ENCODE measurements around the gene TINCR. TPM values are rescaled to one million over a fixed set of nuclear protein-coding genes. Genes with fewer than 3 reads are reported as not detected.
A peak's percentile ranks its signal among the peaks of the same experiment; 100 is the strongest.
"Not testable (repeated sequence)": the region's sequence is repeated elsewhere in the genome, so short reads cannot be mapped to it uniquely, and the experiment has no call there.

TINCR gene
- 0.19 TPM for polyA plus RNA-seq (2012; ENCODE audit: low read depth, missing spikeins)

GRCh38 chr19:5567360-5567969 is at the start of gene TINCR:
TINCR (minus strand) TSS chr19:5567953.
- TF ChIP-seq TAF1 (IDR thresholded peaks at IDR 0.05; ENCODE audit: low read depth, low read length), result no peak
- no peak for TF ChIP-seq POLR2AphosphoS5 (IDR thresholded peaks at IDR 0.05; ENCODE audit: low read depth, low read length)
- no peak for TF ChIP-seq POU2F2 (IDR thresholded peaks at IDR 0.05; ENCODE audit: low read depth, low read length)
- TF ChIP-seq POLR2A (IDR thresholded peaks at IDR 0.05; ENCODE audit: low read depth, low read length), result no peak
- DNase-seq (ENCODE audit: insufficient read length, low spot score) (no peak), FAIRE-seq (no peak)

- FAIRE-seq, result no peak
- TF ChIP-seq SPI1 (IDR thresholded peaks at IDR 0.05; ENCODE audit: low read depth, low read length) (no peak), PAX5 (IDR thresholded peaks at IDR 0.05; ENCODE audit: insufficient read depth, low read length, severe bottlenecking) (no peak), POLR2A (IDR thresholded peaks at IDR 0.05; ENCODE audit: low read depth, low read length) (no peak), POLR2AphosphoS5 (IDR thresholded peaks at IDR 0.05; ENCODE audit: low read depth, low read length) (no peak), POU2F2 (IDR thresholded peaks at IDR 0.05; ENCODE audit: low read depth, low read length) (no peak), TAF1 (IDR thresholded peaks at IDR 0.05; ENCODE audit: low read depth, low read length) (no peak)
- DNase-seq (ENCODE audit: insufficient read length, low spot score), result no peak
Observed at GRCh38 chr19:5617080-5617479, 49.3 kb upstream of the TINCR start.

GRCh38 chr19:5615756-5616327 is 48.1 kb upstream of the TINCR start:
- FAIRE-seq, result no peak
- TF ChIP-seq PAX5 (IDR thresholded peaks at IDR 0.05; ENCODE audit: insufficient read depth, low read length, severe bottlenecking) (no peak), TAF1 (IDR thresholded peaks at IDR 0.05; ENCODE audit: low read depth, low read length) (no peak), POLR2AphosphoS5 (IDR thresholded peaks at IDR 0.05; ENCODE audit: low read depth, low read length) (no peak), POLR2A (IDR thresholded peaks at IDR 0.05; ENCODE audit: low read depth, low read length) (no peak), SPI1 (IDR thresholded peaks at IDR 0.05; ENCODE audit: low read depth, low read length) (no peak), POU2F2 (IDR thresholded peaks at IDR 0.05; ENCODE audit: low read depth, low read length) (no peak)

GRCh38 chr19:5612891-5613865 is 45.4 kb upstream of the TINCR start:
- DNase-seq (ENCODE audit: insufficient read length, low spot score), result no peak
- FAIRE-seq, result no peak
- TF ChIP-seq TAF1 (IDR thresholded peaks at IDR 0.05; ENCODE audit: low read depth, low read length) (no peak), SPI1 (IDR thresholded peaks at IDR 0.05; ENCODE audit: low read depth, low read length) (no peak), POLR2AphosphoS5 (IDR thresholded peaks at IDR 0.05; ENCODE audit: low read depth, low read length) (no peak), POLR2A (IDR thresholded peaks at IDR 0.05; ENCODE audit: low read depth, low read length) (peak; percentile 34; the same call in 1 of the 2 replicates), POU2F2 (IDR thresholded peaks at IDR 0.05; ENCODE audit: low read depth, low read length) (no peak), PAX5 (IDR thresholded peaks at IDR 0.05; ENCODE audit: insufficient read depth, low read length, severe bottlenecking) (no peak)

More at GRCh38 chr19:5615756-5616327, 48.1 kb upstream of the TINCR start:
- DNase-seq (ENCODE audit: insufficient read length, low spot score), result no peak

GRCh38 chr19:5609881-5610448 is 42.2 kb upstream of the TINCR start:
- DNase-seq (ENCODE audit: insufficient read length, low spot score) (no peak), FAIRE-seq (no peak)
- no peak for TF ChIP-seq POLR2AphosphoS5 (IDR thresholded peaks at IDR 0.05; ENCODE audit: low read depth, low read length)
- TF ChIP-seq SPI1 (IDR thresholded peaks at IDR 0.05; ENCODE audit: low read depth, low read length), result no peak
- no peak for TF ChIP-seq POLR2A (IDR thresholded peaks at IDR 0.05; ENCODE audit: low read depth, low read length)
- TF ChIP-seq PAX5 (IDR thresholded peaks at IDR 0.05; ENCODE audit: insufficient read depth, low read length, severe bottlenecking), result no peak

GRCh38 chr19:5608766-5609165 is 41.0 kb upstream of the TINCR start:
- DNase-seq (ENCODE audit: insufficient read length, low spot score); FAIRE-seq: not testable (repeated sequence)

- DNase-seq (ENCODE audit: insufficient read length, low spot score) (no peak), FAIRE-seq (no peak)
- TF ChIP-seq POLR2AphosphoS5 (IDR thresholded peaks at IDR 0.05; ENCODE audit: low read depth, low read length) (no peak), SPI1 (IDR thresholded peaks at IDR 0.05; ENCODE audit: low read depth, low read length) (no peak), TAF1 (IDR thresholded peaks at IDR 0.05; ENCODE audit: low read depth, low read length) (no peak), POU2F2 (IDR thresholded peaks at IDR 0.05; ENCODE audit: low read depth, low read length) (no peak), POLR2A (IDR thresholded peaks at IDR 0.05; ENCODE audit: low read depth, low read length) (no peak), PAX5 (IDR thresholded peaks at IDR 0.05; ENCODE audit: insufficient read depth, low read length, severe bottlenecking) (no peak)
Observed at GRCh38 chr19:5608291-5608690, 40.5 kb upstream of the TINCR start.

- TF ChIP-seq PAX5 (IDR thresholded peaks at IDR 0.05; ENCODE audit: insufficient read depth, low read length, severe bottlenecking) (no peak), TAF1 (IDR thresholded peaks at IDR 0.05; ENCODE audit: low read depth, low read length) (no peak), SPI1 (IDR thresholded peaks at IDR 0.05; ENCODE audit: low read depth, low read length) (no peak), POLR2AphosphoS5 (IDR thresholded peaks at IDR 0.05; ENCODE audit: low read depth, low read length) (no peak), POLR2A (IDR thresholded peaks at IDR 0.05; ENCODE audit: low read depth, low read length) (no peak), POU2F2 (IDR thresholded peaks at IDR 0.05; ENCODE audit: low read depth, low read length) (no peak)
- FAIRE-seq (no peak), DNase-seq (ENCODE audit: insufficient read length, low spot score) (no peak)
Observed at GRCh38 chr19:5607318-5608275, 39.8 kb upstream of the TINCR start.
